ENCODE data around the gene GXYLT2. TPM values are rescaled to one million over a fixed set of nuclear protein-coding genes. Genes with fewer than 3 reads are reported as not detected.

GXYLT2 gene
- total and polyA plus RNA-seq, 2 of the 13 experiments (the other 11 are each of a cell fraction or from before 2014, with no cell fraction given): 4.3 to 6.9 TPM

DNA sequence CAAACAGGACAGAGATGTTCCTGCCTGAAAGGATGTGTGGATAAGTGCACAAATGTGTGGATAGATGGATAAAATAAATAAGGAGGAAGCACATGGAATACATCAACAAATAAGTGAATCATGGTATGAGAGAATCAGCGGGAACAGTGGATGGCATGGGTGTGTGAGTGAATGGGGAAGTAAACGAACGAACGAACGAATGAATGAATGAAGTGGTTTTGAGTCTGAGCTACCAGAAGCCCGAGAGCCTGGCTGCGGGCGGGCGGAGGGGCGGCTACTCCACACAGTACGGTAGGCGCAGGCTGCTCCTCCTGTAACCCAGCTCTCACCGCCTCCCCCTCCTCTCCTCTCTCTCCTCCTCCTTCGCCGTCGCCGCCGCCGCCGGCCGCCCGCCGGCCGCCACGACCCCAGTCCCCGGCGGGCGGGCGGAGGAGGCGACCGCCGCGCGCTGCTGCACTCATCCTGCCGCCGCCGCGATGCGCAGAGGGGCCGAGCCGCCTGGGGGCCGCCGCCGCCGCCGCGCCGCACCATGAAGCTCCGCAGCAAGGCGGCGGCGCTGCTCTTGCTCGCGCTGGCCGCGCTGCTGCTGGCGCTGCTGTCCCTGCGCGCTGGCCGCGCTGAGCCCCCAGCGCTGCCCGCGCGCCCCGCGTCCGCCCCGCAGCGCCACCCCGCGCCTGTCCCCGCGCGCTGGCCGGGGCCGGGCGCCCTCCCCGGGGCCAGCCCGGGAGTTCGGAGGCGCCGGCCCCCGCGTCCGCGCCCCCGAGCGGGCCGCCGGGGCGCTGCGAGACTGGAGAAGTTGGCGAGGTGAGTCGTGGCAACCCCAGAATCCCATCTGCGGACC lies at the start of gene GXYLT2 (continued):
- TF ChIP-seq TEAD2 (CRISPR knock-in tag; IDR thresholded peaks at IDR 0.05) (no peak), POGK (CRISPR knock-in tag; conservative IDR thresholded peaks at IDR 0.05) (no peak), NFRKB (IDR thresholded peaks at IDR 0.05) (no peak), ZNF724P (CRISPR knock-in tag; IDR thresholded peaks at IDR 0.05; ENCODE audit: borderline replicate concordance) (no peak), ZNF850 (CRISPR knock-in tag; conservative IDR thresholded peaks at IDR 0.05) (no peak), ZNF768 (CRISPR knock-in tag; IDR thresholded peaks at IDR 0.05) (0 out of 2 replicates have a peak, but pooled peaks have one; percentile 15), ZNF253 (CRISPR knock-in tag; IDR thresholded peaks at IDR 0.05; ENCODE audit: borderline replicate concordance) (no peak), CBX1 (IDR thresholded peaks at IDR 0.05; ENCODE audit: low read depth) (no peak), PCBP2 (optimal IDR thresholded peaks at IDR 0.05; ENCODE audit: low read depth, low read length, poor library complexity, severe bottlenecking) (no peak), RCOR2 (CRISPR knock-in tag; IDR thresholded peaks at IDR 0.05) (0 out of 2 replicates have a peak, but pooled peaks have one; percentile 18), SP4 (CRISPR knock-in tag; IDR thresholded peaks at IDR 0.05) (no peak), NONO (IDR thresholded peaks at IDR 0.05) (no peak), NONO (CRISPR knock-in tag; conservative IDR thresholded peaks at IDR 0.05) (no peak), ZNF720 (CRISPR knock-in tag; IDR thresholded peaks at IDR 0.05) (no peak), ZNF160 (CRISPR knock-in tag; IDR thresholded peaks at IDR 0.05) (no peak), KLF12 (CRISPR knock-in tag; IDR thresholded peaks at IDR 0.05; ENCODE audit: borderline replicate concordance) (no peak), FOXA1 (IDR thresholded peaks at IDR 0.05) (no peak), FOXA1 (CRISPR knock-in tag; IDR thresholded peaks at IDR 0.05) (no peak)
- TF ChIP-seq, protein P1, sequence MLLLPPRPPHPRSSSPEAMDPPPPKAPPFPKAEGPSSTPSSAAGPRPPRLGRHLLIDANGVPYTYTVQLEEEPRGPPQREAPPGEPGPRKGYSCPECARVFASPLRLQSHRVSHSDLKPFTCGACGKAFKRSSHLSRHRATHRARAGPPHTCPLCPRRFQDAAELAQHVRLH (CRISPR knock-in tag; IDR thresholded peaks at IDR 0.05; ENCODE audit: borderline replicate concordance, low read depth): peak; percentile 62; the same call in 1 of the 2 replicates
- TF ChIP-seq, protein P2, sequence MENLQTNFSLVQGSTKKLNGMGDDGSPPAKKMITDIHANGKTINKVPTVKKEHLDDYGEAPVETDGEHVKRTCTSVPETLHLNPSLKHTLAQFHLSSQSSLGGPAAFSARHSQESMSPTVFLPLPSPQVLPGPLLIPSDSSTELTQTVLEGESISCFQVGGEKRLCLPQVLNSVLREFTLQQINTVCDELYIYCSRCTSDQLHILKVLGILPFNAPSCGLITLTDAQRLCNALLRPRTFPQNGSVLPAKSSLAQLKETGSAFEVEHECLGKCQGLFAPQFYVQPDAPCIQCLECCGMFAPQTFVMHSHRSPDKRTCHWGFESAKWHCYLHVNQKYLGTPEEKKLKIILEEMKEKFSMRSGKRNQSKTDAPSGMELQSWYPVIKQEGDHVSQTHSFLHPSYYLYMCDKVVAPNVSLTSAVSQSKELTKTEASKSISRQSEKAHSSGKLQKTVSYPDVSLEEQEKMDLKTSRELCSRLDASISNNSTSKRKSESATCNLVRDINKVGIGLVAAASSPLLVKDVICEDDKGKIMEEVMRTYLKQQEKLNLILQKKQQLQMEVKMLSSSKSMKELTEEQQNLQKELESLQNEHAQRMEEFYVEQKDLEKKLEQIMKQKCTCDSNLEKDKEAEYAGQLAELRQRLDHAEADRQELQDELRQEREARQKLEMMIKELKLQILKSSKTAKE (CRISPR knock-in tag; IDR thresholded peaks at IDR 0.05; ENCODE audit: borderline replicate concordance): no peak
- TF ChIP-seq, protein P3, sequence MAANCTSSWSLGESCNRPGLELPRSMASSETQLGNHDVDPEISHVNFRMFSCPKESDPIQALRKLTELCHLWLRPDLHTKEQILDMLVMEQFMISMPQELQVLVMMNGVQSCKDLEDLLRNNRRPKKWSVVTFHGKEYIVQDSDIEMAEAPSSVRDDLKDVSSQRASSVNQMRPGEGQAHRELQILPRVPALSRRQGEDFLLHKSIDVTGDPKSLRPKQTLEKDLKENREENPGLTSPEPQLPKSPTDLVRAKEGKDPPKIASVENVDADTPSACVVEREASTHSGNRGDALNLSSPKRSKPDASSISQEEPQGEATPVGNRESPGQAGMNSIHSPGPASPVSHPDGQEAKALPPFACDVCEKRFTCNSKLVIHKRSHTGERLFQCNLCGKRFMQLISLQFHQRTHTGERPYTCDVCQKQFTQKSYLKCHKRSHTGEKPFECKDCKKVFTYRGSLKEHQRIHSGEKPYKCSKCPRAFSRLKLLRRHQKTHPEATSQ (CRISPR knock-in tag; IDR thresholded peaks at IDR 0.05; ENCODE audit: borderline replicate concordance): no peak
- TF ChIP-seq, protein P4, sequence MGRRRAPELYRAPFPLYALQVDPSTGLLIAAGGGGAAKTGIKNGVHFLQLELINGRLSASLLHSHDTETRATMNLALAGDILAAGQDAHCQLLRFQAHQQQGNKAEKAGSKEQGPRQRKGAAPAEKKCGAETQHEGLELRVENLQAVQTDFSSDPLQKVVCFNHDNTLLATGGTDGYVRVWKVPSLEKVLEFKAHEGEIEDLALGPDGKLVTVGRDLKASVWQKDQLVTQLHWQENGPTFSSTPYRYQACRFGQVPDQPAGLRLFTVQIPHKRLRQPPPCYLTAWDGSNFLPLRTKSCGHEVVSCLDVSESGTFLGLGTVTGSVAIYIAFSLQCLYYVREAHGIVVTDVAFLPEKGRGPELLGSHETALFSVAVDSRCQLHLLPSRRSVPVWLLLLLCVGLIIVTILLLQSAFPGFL (CRISPR knock-in tag; IDR thresholded peaks at IDR 0.05): no peak
- TF ChIP-seq, protein P5, sequence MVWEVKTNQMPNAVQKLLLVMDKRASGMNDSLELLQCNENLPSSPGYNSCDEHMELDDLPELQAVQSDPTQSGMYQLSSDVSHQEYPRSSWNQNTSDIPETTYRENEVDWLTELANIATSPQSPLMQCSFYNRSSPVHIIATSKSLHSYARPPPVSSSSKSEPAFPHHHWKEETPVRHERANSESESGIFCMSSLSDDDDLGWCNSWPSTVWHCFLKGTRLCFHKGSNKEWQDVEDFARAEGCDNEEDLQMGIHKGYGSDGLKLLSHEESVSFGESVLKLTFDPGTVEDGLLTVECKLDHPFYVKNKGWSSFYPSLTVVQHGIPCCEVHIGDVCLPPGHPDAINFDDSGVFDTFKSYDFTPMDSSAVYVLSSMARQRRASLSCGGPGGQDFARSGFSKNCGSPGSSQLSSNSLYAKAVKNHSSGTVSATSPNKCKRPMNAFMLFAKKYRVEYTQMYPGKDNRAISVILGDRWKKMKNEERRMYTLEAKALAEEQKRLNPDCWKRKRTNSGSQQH (CRISPR knock-in tag; IDR thresholded peaks at IDR 0.05; ENCODE audit: low read depth): peak; percentile 43; the same call in 1 of the 2 replicates

All from HepG2 (cell line).